ENCODE results near the gene ARSA.

Gene ARSA

GRCh38 chr22:50577697-50577986, 50.3 kb downstream of the ARSA start:
- no peak for DNase-seq

GRCh38 chr22:50576806-50577696, 50.9 kb downstream of the ARSA start:
- no peak for DNase-seq

GRCh38 chr22:50576070-50576469, 51.9 kb downstream of the ARSA start:
- no peak for DNase-seq

- no peak for DNase-seq
Observed at GRCh38 chr22:50575426-50575941, 52.5 kb downstream of the ARSA start.
